Measurements from ENCODE around the gene ARPC1A. TPM values are rescaled to one million over a fixed set of nuclear protein-coding genes. Genes with fewer than 3 reads are reported as not detected.

ARPC1A gene
- total and polyA plus RNA-seq, 8 donors = 32.8 to 90.9 (median 62.7) TPM

- WGBS, 2 donors = 91 to 93% methylated on average over 10 of the region's 10 CpGs
- Histone ChIP-seq H3K4me1 (peaks cover 17 to 20% (median 19%) of the 10 kb centered on the region in 3 donors), H3K4me3 (no peak overlapping the region), H3K27me3 (no peaks in the 10 kb centered on the region), H3K27ac (no peak overlapping the region), H3K36me3 (peaks cover 0 to 30% (median 0%) of the 10 kb centered on the region in 3 donors), H3K9me3 (no peaks in the 10 kb centered on the region)
- no peak for ATAC-seq
- intact Hi-C loops (cut with DNase I) = no loop called here
- no peak for FAIRE-seq
- TF ChIP-seq CTCF (IDR thresholded peaks at IDR 0.05) = no peak
- DNase-seq = no peak
These were observed 79.3 kb downstream of the ARPC1A start for GRCh38 chr7:99404977-99405320.

- Histone ChIP-seq H3K9me3 (no peaks in the 10 kb centered on the region), H3K4me1 (peaks cover 17 to 29% (median 24%) of the 10 kb centered on the region in 3 donors), H3K27ac (no peak overlapping the region), H3K4me3 (no peak overlapping the region), H3K27me3 (no peaks in the 10 kb centered on the region), H3K36me3 (peaks cover 0 to 24% (median 0%) of the 10 kb centered on the region in 3 donors)
- TF ChIP-seq CTCF (IDR thresholded peaks at IDR 0.05) = no peak
- FAIRE-seq (no peak), DNase-seq (no peak), ATAC-seq (no peak)
- intact Hi-C loops (cut with DNase I) = no loop called here
- WGBS, 2 donors = 34 to 56% methylated on average over 1 of the region's 1 CpG
These were observed 80.9 kb downstream of the ARPC1A start for GRCh38 chr7:99406557-99406956.

- Histone ChIP-seq H3K27ac (peak overlapping the region; percentile 97 to 100 (median 98)), H3K27me3 (no peaks in the 10 kb centered on the region), H3K36me3 (peaks cover 0 to 30% (median 0%) of the 10 kb centered on the region in 3 donors), H3K9me3 (no peaks in the 10 kb centered on the region), H3K4me3 (peak overlapping the region; percentile 90 to 100 (median 99)), H3K4me1 (peaks cover 17 to 29% (median 24%) of the 10 kb centered on the region in 3 donors)
- ATAC-seq (peak; percentile 10 to 31 (median 25)), DNase-seq (peak in 4 of 6 donors; percentile 39 to 69 (median 54)), FAIRE-seq (no peak)
- 0% methylated on average over 28 of the region's 28 CpGs for WGBS, 2 donors
- no peak for TF ChIP-seq CTCF (IDR thresholded peaks at IDR 0.05)
- intact Hi-C loops (cut with DNase I) = no loop called here
These were observed 82.2 kb downstream of the ARPC1A start for GRCh38 chr7:99407872-99408378.

- FAIRE-seq (no peak), ATAC-seq (peak; percentile 96 to 97 (median 96)), DNase-seq (peak; percentile 91 to 95 (median 92))
- Histone ChIP-seq H3K27me3 (no peaks in the 10 kb centered on the region), H3K9me3 (no peaks in the 10 kb centered on the region), H3K27ac (peak within 1 kb of the TSS; percentile 97 to 100 (median 98)), H3K4me3 (peak within 1 kb of the TSS; percentile 90 to 100 (median 99)), H3K4me1 (peaks cover 17 to 29% (median 24%) of the 10 kb centered on the region in 3 donors), H3K36me3 (peaks cover 0 to 32% (median 0%) of the 10 kb centered on the region in 3 donors)
- 0% methylated on average over 57 to 72 of the region's 72 CpGs for WGBS, 2 donors
- TF ChIP-seq CTCF (IDR thresholded peaks at IDR 0.05) = no peak
- intact Hi-C loops (cut with DNase I) = no loop called here
These were observed 82.9 kb downstream of the ARPC1A start, which contains the start of the genes BUD31 and PDAP1 for GRCh38 chr7:99408379-99409191. TSS of gene BUD31 (plus strand) at chr7:99408969. CDS start at chr7:99411093, 2,124 bp downstream. TSS of gene PDAP1 (minus strand) at chr7:99408597. CDS start at chr7:99408548, 49 bp downstream.
